GM19438 (cell line): ENCODE data around the gene SIPA1.

Source experiments
- ATAC-seq: cut with Tn5 transposase; IDR thresholded peaks from one replicate; pipeline ENCODE4 v1.9.1; 2021; ENCODE audit warnings: low read depth; ENCODE audit not compliant: unreplicated experiment

Gene SIPA1

DNA sequence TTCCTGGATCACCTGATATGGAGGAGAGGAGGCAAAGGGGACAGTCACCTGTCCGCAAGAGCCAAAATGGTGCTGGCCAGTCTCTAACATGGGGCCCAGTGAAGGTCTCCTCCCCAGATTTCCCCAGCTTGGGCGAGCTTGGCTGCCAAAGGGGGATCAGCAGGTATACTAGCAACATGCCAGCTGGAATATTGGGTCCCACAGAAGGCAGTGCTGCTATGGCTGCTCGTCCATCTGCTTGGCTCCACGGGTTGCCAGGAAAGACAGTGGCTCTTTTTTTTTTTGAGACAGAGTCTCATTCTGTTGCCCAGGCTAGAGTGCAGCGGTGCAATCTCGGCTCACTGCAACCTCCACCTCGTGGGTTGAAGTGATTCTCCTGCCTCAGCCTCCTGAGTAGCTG lies 61.4 kb downstream of the SIPA1 start:
- no peak for ATAC-seq

DNA sequence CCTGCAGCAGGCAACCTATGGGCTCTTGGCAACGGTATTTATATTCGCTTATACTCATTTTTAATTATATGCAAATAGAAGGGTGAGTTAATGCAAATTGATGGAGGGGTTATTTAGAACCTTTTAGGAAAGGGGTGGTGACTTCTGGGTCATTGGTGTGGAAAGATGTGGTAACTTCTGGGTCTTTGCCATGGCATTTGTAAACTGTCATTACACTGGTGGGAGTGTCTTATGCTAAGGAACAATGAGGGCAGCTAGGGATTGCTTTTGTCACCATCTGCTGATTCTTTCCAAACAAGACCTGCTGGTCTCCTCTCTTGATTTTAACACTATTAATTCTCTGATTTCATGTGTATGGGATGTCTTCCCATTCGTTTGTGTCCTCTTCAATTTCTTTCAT lies 62.5 kb downstream of the SIPA1 start:
- no peak for ATAC-seq
